GM12892 (cell line): ENCODE results near the gene TNFSF8.

ENCODE experiments used
- POLR2A ChIP-seq: IDR thresholded peaks from 2 replicates; pipeline ENCODE4 v1.6.1; 2011; ENCODE audit warnings: low read depth, low read length, control low read depth
- POLR2AphosphoS5 ChIP-seq: IDR thresholded peaks from 2 replicates; pipeline ENCODE4 v1.6.1; 2011; ENCODE audit warnings: low read depth, low read length, control low read depth
- TAF1 ChIP-seq: IDR thresholded peaks from 2 replicates; pipeline ENCODE4 v1.6.1; 2011; ENCODE audit warnings: low read depth, mild to moderate bottlenecking, control low read depth, low read length, borderline replicate concordance

GRCh38 chr9:114906922-114907571 is 23.3 kb downstream of the TNFSF8 start:
- no peak for TF ChIP-seq TAF1
- no peak for TF ChIP-seq POLR2A
- no peak for TF ChIP-seq POLR2AphosphoS5
